DOHH2 (cell line): Measurements from ENCODE around the gene DENND6B.

Source experiments
- H3F3A ChIP-seq: fragments of 200-600 bp; sonication (generic), shearing (Covaris generic); 2 replicates; pipeline ENCODE4 v1.6.0; 2016; ENCODE audit warnings: antibody characterized with exemption, mild to moderate bottlenecking; ENCODE audit not compliant: control insufficient read depth, insufficient read depth
- H3K27ac ChIP-seq: fragments of 200-600 bp; sonication (generic); 2 replicates; pipeline ENCODE4 v1.5.1; 2014; ENCODE audit warnings: low read depth, mild to moderate bottlenecking, low read length, moderate library complexity
- H3K27me3 ChIP-seq: fragments of 200-600 bp; sonication (generic); 2 replicates; pipeline ENCODE4 v1.6.1; 2014; ENCODE audit warnings: mild to moderate bottlenecking, low read length, mixed read lengths; ENCODE audit not compliant: control insufficient read depth
- H3K36me3 ChIP-seq: fragments of 200-600 bp; sonication (generic); 2 replicates; pipeline ENCODE4 v1.6.1; 2014; ENCODE audit warnings: mild to moderate bottlenecking, low read length, moderate library complexity, mixed read lengths; ENCODE audit not compliant: control insufficient read depth
- H3K4me1 ChIP-seq: fragments of 200-600 bp; sonication (generic); 2 replicates; pipeline ENCODE4 v1.6.1; 2014; ENCODE audit warnings: mild to moderate bottlenecking, low read length, mixed read lengths; ENCODE audit not compliant: control insufficient read depth
- H3K4me2 ChIP-seq: fragments of 200-600 bp; sonication (generic); 2 replicates; pipeline ENCODE4 v1.6.0; 2014; ENCODE audit warnings: mild to moderate bottlenecking, low read length, moderate library complexity
- H3K4me3 ChIP-seq: fragments of 200-600 bp; sonication (generic); 2 replicates; pipeline ENCODE4 v1.5.1; 2014; ENCODE audit warnings: mild to moderate bottlenecking, low read length, mixed read lengths
- H3K79me2 ChIP-seq: fragments of 200-600 bp; sonication (generic); 2 replicates; pipeline ENCODE4 v1.6.1; 2014; ENCODE audit warnings: mild to moderate bottlenecking, low read length, mixed read lengths; ENCODE audit not compliant: control insufficient read depth
- H3K9me2 ChIP-seq: fragments of 200-600 bp; sonication (generic); replicated peaks from 2 replicates; pipeline ENCODE4 v1.6.1; 2014; ENCODE audit warnings: mild to moderate bottlenecking, low read length, mixed read lengths; ENCODE audit not compliant: control insufficient read depth
- H3K9me3 ChIP-seq: fragments of 200-600 bp; sonication (generic); 2 replicates; pipeline ENCODE4 v1.6.1; 2014; ENCODE audit warnings: antibody characterized with exemption, low read length, mixed read lengths; ENCODE audit not compliant: control insufficient read depth, insufficient read depth
- H4K20me1 ChIP-seq: fragments of 200-600 bp; sonication (generic); 2 replicates; pipeline ENCODE4 v1.6.0; 2014; ENCODE audit warnings: low read depth, mild to moderate bottlenecking, antibody characterized with exemption, low read length, moderate library complexity; ENCODE audit not compliant: control insufficient read depth, insufficient read depth
- CTCF ChIP-seq: fragments of 200-600 bp; sonication (generic); IDR thresholded peaks from one replicate; pipeline ENCODE4 v1.5.1; 2014; ENCODE audit warnings: antibody characterized with exemption, mild to moderate bottlenecking, low read depth, low read length; ENCODE audit not compliant: poor library complexity, severe bottlenecking
- EZH2phosphoT487 ChIP-seq: fragments of 200-600 bp; sonication (generic); IDR thresholded peaks from 2 replicates; pipeline ENCODE4 v1.6.1; 2017; ENCODE audit warnings: borderline replicate concordance, mild to moderate bottlenecking, antibody characterized with exemption, low read length, moderate library complexity, mixed read lengths

DENND6B gene

DNA sequence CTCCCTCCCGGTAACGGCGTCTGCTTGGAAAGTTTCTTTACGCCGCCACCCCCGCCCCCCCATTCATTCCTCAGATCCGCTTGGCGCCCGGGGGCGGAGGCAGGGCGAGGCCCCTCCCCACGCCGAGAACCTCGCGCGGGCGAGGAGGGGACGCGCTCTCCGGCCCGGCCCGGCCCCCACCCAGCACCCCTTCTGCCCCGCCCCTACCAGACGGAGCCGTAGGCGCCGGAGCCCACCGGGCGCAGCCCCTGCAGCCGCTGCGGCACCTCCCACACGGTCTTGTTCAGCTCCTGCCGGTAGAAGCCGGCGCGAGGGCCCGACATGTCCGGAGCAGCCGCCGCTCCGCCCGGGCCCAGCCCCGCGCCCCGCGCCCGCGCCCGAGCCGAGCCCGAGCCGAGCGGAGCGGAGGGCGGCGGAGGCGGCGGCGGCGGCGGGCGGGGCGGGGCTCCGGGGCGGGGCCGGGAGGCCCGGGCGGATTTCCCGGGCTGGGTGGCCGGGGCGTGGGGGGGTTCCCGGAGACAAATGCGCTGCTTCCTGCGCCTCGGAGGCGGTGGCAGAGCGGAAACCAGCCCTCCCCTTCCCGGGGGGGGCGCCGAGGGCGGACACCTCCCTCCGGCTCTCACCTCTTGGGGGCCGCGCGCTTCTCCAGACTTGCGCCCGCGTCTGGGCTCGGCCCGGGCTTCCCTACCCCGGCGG lies 56.7 kb downstream of the DENND6B start, which contains the start of gene MAPK11:
TSS of gene MAPK11 (minus strand) at position 411 of the 696 bp plus-strand sequence. CDS start at position 323, 88 bp downstream.
- Histone ChIP-seq H3F3A (peaks cover 6% of the 10 kb centered on the region; the same call in 1 of the 2 replicates), H3K9me3 (no peaks in the 10 kb centered on the region), H3K4me2 (peak within 1 kb of the TSS; percentile 86), H3K4me3 (peak within 1 kb of the TSS; percentile 75), H3K27me3 (0 out of 2 replicates have a peak, but pooled peaks cover 3% of the 10 kb centered on the region), H4K20me1 (peaks cover 3% of the 10 kb centered on the region; the same call in 1 of the 2 replicates), H3K4me1 (peaks cover 43% of the 10 kb centered on the region), H3K27ac (0 out of 2 replicates have a peak within 1 kb of the TSS, but pooled peaks have one; percentile 12), H3K36me3 (peaks cover 8% of the 10 kb centered on the region), H3K9me2 (no peaks in the 10 kb centered on the region), H3K79me2 (no peaks in the 10 kb centered on the region)
- no peak for TF ChIP-seq CTCF

DNA sequence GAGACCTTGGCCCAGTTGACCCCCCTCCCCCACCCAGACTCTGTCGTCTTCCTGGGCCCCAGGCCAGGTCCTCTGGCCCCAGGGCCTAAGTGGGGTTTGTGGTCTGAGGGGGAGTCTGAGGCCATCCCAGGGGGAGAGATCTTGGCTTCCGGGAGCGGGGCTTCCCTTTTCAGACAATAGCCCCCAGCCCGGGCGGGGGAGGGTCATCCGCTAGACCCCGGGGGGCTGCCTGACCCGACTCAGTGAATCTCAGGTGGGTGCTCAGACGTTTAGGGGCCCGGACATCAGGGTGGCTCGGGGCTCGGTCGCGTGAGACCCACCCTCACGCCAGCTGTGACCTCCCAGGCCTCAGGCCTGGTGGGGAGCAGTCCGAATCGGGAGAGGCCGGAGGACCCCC lies 57.2 kb downstream of the DENND6B start:
- no peaks in the 10 kb centered on the region for H3K79me2 ChIP-seq
- H3K9me2 ChIP-seq: no peaks in the 10 kb centered on the region
- H3K4me3 ChIP-seq: peak overlapping the region; percentile 73
- TF ChIP-seq CTCF (no peak), EZH2phosphoT487 (no peak)
- peak overlapping the region; percentile 74 for H3K4me2 ChIP-seq
- 0 out of 2 replicates have a peak overlapping the region, but pooled peaks have one; percentile 12 for H3K27ac ChIP-seq
- peaks cover 3% of the 10 kb centered on the region; the same call in 1 of the 2 replicates for H4K20me1 ChIP-seq
- H3K4me1 ChIP-seq: peaks cover 46% of the 10 kb centered on the region
- H3K36me3 ChIP-seq: peaks cover 4% of the 10 kb centered on the region
- H3F3A ChIP-seq: peaks cover 6% of the 10 kb centered on the region; the same call in 1 of the 2 replicates
- H3K9me3 ChIP-seq: no peaks in the 10 kb centered on the region
- 0 out of 2 replicates have a peak, but pooled peaks cover 3% of the 10 kb centered on the region for H3K27me3 ChIP-seq

DNA sequence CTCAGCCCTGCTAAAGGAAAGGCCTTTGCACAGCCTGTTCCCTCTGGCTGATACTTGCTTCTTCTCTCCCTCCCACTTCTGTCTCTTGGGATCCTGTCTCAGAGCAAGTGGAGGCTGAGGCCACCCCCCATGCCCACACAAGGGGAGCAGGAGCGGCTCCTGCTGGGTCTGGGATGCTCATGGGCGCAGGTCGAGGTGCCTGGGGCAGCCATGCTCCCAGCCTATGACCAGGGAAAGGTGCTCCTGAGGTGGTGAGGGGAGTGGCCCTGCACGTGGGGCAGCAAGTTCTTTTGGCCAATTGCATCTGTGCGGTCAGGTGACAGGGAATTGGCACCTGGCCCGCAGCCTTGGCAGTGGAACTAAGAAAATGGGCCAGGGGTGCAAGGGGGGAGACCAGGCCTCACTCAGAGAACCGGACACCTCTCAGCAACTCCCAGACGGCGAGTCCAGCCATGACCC lies 58.1 kb downstream of the DENND6B start:
- Histone ChIP-seq H3K4me3 (no peak overlapping the region; the same call in 1 of the 2 replicates), H3K36me3 (no peaks in the 10 kb centered on the region), H3K27ac (no peak overlapping the region), H3K27me3 (0 out of 2 replicates have a peak, but pooled peaks cover 3% of the 10 kb centered on the region), H3K4me2 (peak overlapping the region; percentile 74), H3K4me1 (peaks cover 46% of the 10 kb centered on the region), H4K20me1 (peaks cover 3% of the 10 kb centered on the region; the same call in 1 of the 2 replicates), H3K9me3 (no peaks in the 10 kb centered on the region), H3K9me2 (no peaks in the 10 kb centered on the region), H3K79me2 (no peaks in the 10 kb centered on the region), H3F3A (peaks cover 6% of the 10 kb centered on the region; the same call in 1 of the 2 replicates)
- TF ChIP-seq EZH2phosphoT487: no peak
- TF ChIP-seq CTCF: no peak
